H1 (cell line): ENCODE results near the gene ARHGEF16. TPM values are rescaled to one million over a fixed set of nuclear protein-coding genes. Genes with fewer than 3 reads are reported as not detected.

Source experiments
- CTCF ChIA-PET: fragments of 300-600 bp; sonication (Branson Sonifier 250); formaldehyde crosslinking; loops from one replicate; lab custom pipeline; 2021; ENCODE audit not compliant: partially characterized antibody; lab: Charles Lee
- POLR2A ChIA-PET: fragments of 300-600 bp; sonication (Branson Sonifier 250); formaldehyde crosslinking; loops from one replicate; lab custom pipeline; 2021; ENCODE audit warnings: inconsistent platforms; ENCODE audit not compliant: partially characterized antibody; lab: Charles Lee
- DNase-seq, 2 experiments: peaks; one replicate each; pipeline versions ENCODE4 v3.0.0 to v3.0.0-alpha.2; 2010 to 2022; ENCODE audit warnings: low spot score in 2 of 2, low read depth in 1 of 2, mixed read lengths in 1 of 2
- FAIRE-seq: peaks from 2 replicates; lab custom pipeline; 2011; peaks lifted over from hg19 to GRCh38; lab: Jason Lieb, UNC
- H2AFZ ChIP-seq: 2 replicates; pipeline ENCODE4 v1.8.1; 2012; ENCODE audit warnings: low read length, inconsistent platforms
- H2AK5ac ChIP-seq: 2 replicates; pipeline ENCODE4 v1.6.1; 2013; ENCODE audit warnings: low read depth, low read length
- H2BK120ac ChIP-seq: replicated peaks from 2 replicates; pipeline ENCODE3; 2013; ENCODE audit warnings: low read depth, low read length, inconsistent platforms
- H2BK12ac ChIP-seq: 2 replicates; pipeline ENCODE4 v1.6.1; 2013; ENCODE audit warnings: low read depth, low read length
- H2BK15ac ChIP-seq: 2 replicates; pipeline ENCODE4 v1.6.1; 2013; ENCODE audit warnings: low read length
- H2BK20ac ChIP-seq: 2 replicates; pipeline ENCODE4 v1.6.1; 2013; ENCODE audit warnings: low read length
- H2BK5ac ChIP-seq: 2 replicates; pipeline ENCODE4 v1.6.1; 2013; ENCODE audit warnings: low read depth, low read length
- H3K14ac ChIP-seq: 2 replicates; pipeline ENCODE4 v1.6.1; 2013; ENCODE audit warnings: inconsistent platforms; ENCODE audit not compliant: insufficient read length
- H3K18ac ChIP-seq: 2 replicates; pipeline ENCODE4 v1.6.1; 2013; ENCODE audit warnings: low read length; ENCODE audit errors: extremely low read depth
- H3K23ac ChIP-seq: 2 replicates; pipeline ENCODE4 v1.6.1; 2013; ENCODE audit warnings: inconsistent platforms; ENCODE audit not compliant: insufficient read length
- H3K23me2 ChIP-seq: 2 replicates; pipeline ENCODE4 v1.6.1; 2013; ENCODE audit warnings: low read depth, low read length
- H3K27ac ChIP-seq: 2 replicates; pipeline ENCODE4 v1.6.1; 2011; ENCODE audit warnings: low read depth, low read length, inconsistent platforms
- H3K27me3 ChIP-seq, 4 experiments: replicated peaks in 1 of 4; 1 replicate in 1 of 4; 2 replicates in 3 of 4; pipeline versions ENCODE4 v1.6.1 to v1.8.1; 2011 to 2013; ENCODE audit warnings: low read length in 3 of 4, mild to moderate bottlenecking in 3 of 4, inconsistent platforms in 2 of 4, mixed read lengths in 2 of 4, moderate library complexity in 1 of 4; ENCODE audit not compliant: control insufficient read depth in 3 of 4, insufficient read depth in 3 of 4; ENCODE audit errors: extremely low read depth in 1 of 4
- H3K36me3 ChIP-seq, 4 experiments: 2 replicates each; pipeline versions ENCODE4 v1.6.1 to v1.8.1; 2011 to 2013; ENCODE audit warnings: mild to moderate bottlenecking in 4 of 4, low read length in 3 of 4, moderate library complexity in 2 of 4, control low read depth in 1 of 4, inconsistent platforms in 1 of 4; ENCODE audit not compliant: insufficient read depth in 4 of 4, control insufficient read depth in 2 of 4
- H3K4ac ChIP-seq: replicated peaks from 2 replicates; pipeline ENCODE3; 2013; ENCODE audit warnings: low read length, low read depth, mixed read lengths, inconsistent platforms; ENCODE audit not compliant: insufficient read length
- H3K4me1 ChIP-seq, 4 experiments: replicated peaks in 1 of 4; 1 replicate in 1 of 4; 2 replicates in 3 of 4; pipeline versions ENCODE4 v1.6.1 to v1.8.1; 2011 to 2013; ENCODE audit warnings: low read length in 3 of 4, inconsistent platforms in 2 of 4, mixed read lengths in 1 of 4; ENCODE audit not compliant: insufficient read depth in 4 of 4, control insufficient read depth in 3 of 4
- H3K4me2 ChIP-seq, 2 experiments: 2 replicates each; pipeline versions ENCODE4 v1.6.1 to v1.8.1; 2011 to 2013; ENCODE audit warnings: low read depth in 2 of 2, low read length in 2 of 2, control low read depth in 1 of 2, inconsistent platforms in 1 of 2, mild to moderate bottlenecking in 1 of 2; ENCODE audit not compliant: insufficient read depth in 1 of 2
- H3K4me3 ChIP-seq, 4 experiments: fragments of 200-600, 300-600 bp in 1 of 4; sonication (generic), shearing (Covaris generic), sonication (Bioruptor Twin) in 1 of 4; 2 replicates each; pipeline versions ENCODE4 v1.5.1 to v1.8.1; 2011 to 2016; ENCODE audit warnings: low read length in 4 of 4, low read depth in 3 of 4, control low read depth in 2 of 4, inconsistent platforms in 2 of 4, mild to moderate bottlenecking in 2 of 4, mixed read lengths in 1 of 4, moderate library complexity in 1 of 4; ENCODE audit not compliant: insufficient read depth in 2 of 4; ENCODE audit errors: extremely low read depth in 1 of 4
- H3K56ac ChIP-seq: replicated peaks from 2 replicates; pipeline ENCODE3; 2013; ENCODE audit warnings: low read depth, mild to moderate bottlenecking, mixed read lengths, low read length, inconsistent platforms; ENCODE audit not compliant: insufficient read length
- H3K79me1 ChIP-seq: 2 replicates; pipeline ENCODE4 v1.6.1; 2013; ENCODE audit warnings: low read depth, low read length, control low read depth
- H3K79me2 ChIP-seq, 2 experiments: 2 replicates each; pipeline versions ENCODE4 v1.6.1 to v1.8.1; 2012 to 2013; ENCODE audit warnings: low read length in 2 of 2, mild to moderate bottlenecking in 2 of 2, inconsistent platforms in 1 of 2; ENCODE audit not compliant: insufficient read depth in 2 of 2, control insufficient read depth in 1 of 2
- H3K9ac ChIP-seq, 4 experiments: replicated peaks in 1 of 4; 1 replicate in 1 of 4; 2 replicates in 3 of 4; pipeline versions ENCODE4 v1.6.1 to v1.8.1; 2011 to 2013; ENCODE audit warnings: low read depth in 3 of 4, low read length in 3 of 4, control low read depth in 2 of 4, mild to moderate bottlenecking in 2 of 4, moderate library complexity in 2 of 4, inconsistent platforms in 1 of 4; ENCODE audit errors: extremely low read depth in 1 of 4
- H3K9me3 ChIP-seq, 2 experiments: 2 replicates each; pipeline versions ENCODE4 v1.6.1 to v1.8.1; 2012 to 2013; ENCODE audit warnings: mild to moderate bottlenecking in 2 of 2, moderate library complexity in 2 of 2, control low read depth in 1 of 2, inconsistent platforms in 1 of 2, low read depth in 1 of 2, low read length in 1 of 2, mixed read lengths in 1 of 2; ENCODE audit not compliant: insufficient read depth in 2 of 2
- H4K20me1 ChIP-seq, 2 experiments: replicated peaks in 1 of 2; 2 replicates each; pipeline versions ENCODE3 to v1.8.1; 2011 to 2013; ENCODE audit warnings: inconsistent platforms in 2 of 2, low read length in 2 of 2, mild to moderate bottlenecking in 1 of 2; ENCODE audit not compliant: insufficient read depth in 2 of 2, control insufficient read depth in 1 of 2
- H4K5ac ChIP-seq: 2 replicates; pipeline ENCODE4 v1.6.1; 2013; ENCODE audit warnings: low read length, low read depth, mixed read lengths, inconsistent platforms; ENCODE audit not compliant: insufficient read length
- H4K8ac ChIP-seq: 2 replicates; pipeline ENCODE4 v1.8.0; 2013; ENCODE audit warnings: mild to moderate bottlenecking, moderate library complexity, low read length, inconsistent platforms; ENCODE audit not compliant: insufficient read depth; ENCODE audit errors: extremely low read depth
- H4K91ac ChIP-seq: replicated peaks from 2 replicates; pipeline ENCODE3; 2013; ENCODE audit warnings: low read length, mixed read lengths, inconsistent platforms; ENCODE audit not compliant: insufficient read length
- CBX8 ChIP-seq: fragments of 300-800, 300-1000 bp; sonication (generic); IDR thresholded peaks from 2 replicates; pipeline ENCODE4 v1.7.1; 2016; ENCODE audit warnings: low read depth, low read length, borderline replicate concordance
- MAX ChIP-seq: IDR thresholded peaks from 2 replicates; pipeline ENCODE4 v1.6.1; 2012; ENCODE audit warnings: inconsistent platforms
- YY1 ChIP-seq: IDR thresholded peaks from 2 replicates; pipeline ENCODE4 v1.6.1; 2011; ENCODE audit warnings: low read depth, mild to moderate bottlenecking, low read length
- WGBS, 2 experiments: shearing (Covaris generic) in 1 of 2; methylation state at CpG; one replicate each; pipeline versions ENCODE4 v1.1.6 to v1.1.7; 2013 to 2015; ENCODE audit warnings: low lambda C conversion rate in 2 of 2, mixed read lengths in 2 of 2, inconsistent platforms in 1 of 2, low coverage in 1 of 2, missing lambda C conversion rate in 1 of 2; ENCODE audit not compliant: insufficient replicate concordance in 2 of 2, insufficient coverage in 1 of 2, insufficient read length in 1 of 2; ENCODE audit errors: extremely low coverage in 1 of 2, missing lambda C conversion rate in 1 of 2; 5-methylcytosine and 5-hydroxymethylcytosine counted together
- polyA plus RNA-seq, 7 experiments: library from polyadenylated mRNA; depleted of rRNA in 3 of 7; stranded (reverse) in 5 of 7; unstranded in 2 of 7; fragments of >200 nt in 5 of 7; fragments of 200-250 nt in 2 of 7; gene quantifications; 1 replicate in 5 of 7; 2 replicates in 1 of 7; 4 replicates in 1 of 7; pipeline versions ENCODE4 v1.2.1 to v1.2.3, GENCODE V29; 2011 to 2013; ENCODE audit warnings: missing spikeins in 2 of 7, mixed read lengths in 2 of 7
- total RNA-seq: library from RNA; stranded (reverse); fragmentation: NEBNext Ultra II Directional; extraction: Animal tissue kit (Norgen Biotek cat#: 25700); gene quantifications from 2 replicates; pipeline ENCODE4 v1.2.1, GENCODE V29; 2021

ARHGEF16 gene
- total and polyA plus RNA-seq, 2 of the 8 experiments (the other 6 are each of a cell fraction or from before 2014, with no cell fraction given): 18.3 to 20.7 TPM

GRCh38 chr1:3463891-3464648 is 9.6 kb downstream of the ARHGEF16 start:
- Histone ChIP-seq H2BK15ac (no peak overlapping the region), H2BK5ac (no peak overlapping the region), H3K4me1 (no peaks in the 10 kb centered on the region), H3K27ac (no peak overlapping the region; the same call in 1 of the 2 replicates), H3K27me3 (no peaks in the 10 kb centered on the region), H3K9ac (no peak overlapping the region), H3K79me2 (no peaks in the 10 kb centered on the region), H4K5ac (no peak overlapping the region), H2BK120ac (no peak overlapping the region), H2AFZ (no peak overlapping the region), H3K18ac (no peak overlapping the region), H2AK5ac (no peak overlapping the region), H3K56ac (no peak overlapping the region), H3K9me3 (no peaks in the 10 kb centered on the region), H3K23me2 (no peaks in the 10 kb centered on the region), H3K4ac (no peak overlapping the region), H3K14ac (no peak overlapping the region), H4K20me1 (peaks cover 0 to 9% of the 10 kb centered on the region in 2 experiments), H3K4me3 (no peak overlapping the region), H4K91ac (no peak overlapping the region), H3K79me1 (0 out of 2 replicates have a peak, but pooled peaks cover 5% of the 10 kb centered on the region), H3K4me2 (no peak overlapping the region), H2BK20ac (no peak overlapping the region), H3K23ac (no peak overlapping the region), H3K36me3 (no peaks in the 10 kb centered on the region; a peak in 1 of 8 replicates), H2BK12ac (no peak overlapping the region), H4K8ac (no peak overlapping the region)
- FAIRE-seq: no peak
- 89% methylated on average over 21 of the region's 21 CpGs; no CpG with 5 or more reads in 1 of the 2 experiments for WGBS, 2 experiments
- ChIA-PET CTCF (interaction anchor here (0.9 to 2.8 kb wide), 8 partner anchors 8 to 133 kb away, joined by 3 to 25 read pairs (median 6); no protein-coding TSS in a partner anchor), POLR2A (interaction anchor here (0.8 kb wide), 1 partner anchor 11 kb away, joined by 3 read pairs; no protein-coding TSS in a partner anchor)
- no peak for DNase-seq
- no peak for TF ChIP-seq MAX
- no peak for TF ChIP-seq CBX8
- TF ChIP-seq YY1: no peak
